Measurements from ENCODE around the gene SP3.

Gene SP3

DNA sequence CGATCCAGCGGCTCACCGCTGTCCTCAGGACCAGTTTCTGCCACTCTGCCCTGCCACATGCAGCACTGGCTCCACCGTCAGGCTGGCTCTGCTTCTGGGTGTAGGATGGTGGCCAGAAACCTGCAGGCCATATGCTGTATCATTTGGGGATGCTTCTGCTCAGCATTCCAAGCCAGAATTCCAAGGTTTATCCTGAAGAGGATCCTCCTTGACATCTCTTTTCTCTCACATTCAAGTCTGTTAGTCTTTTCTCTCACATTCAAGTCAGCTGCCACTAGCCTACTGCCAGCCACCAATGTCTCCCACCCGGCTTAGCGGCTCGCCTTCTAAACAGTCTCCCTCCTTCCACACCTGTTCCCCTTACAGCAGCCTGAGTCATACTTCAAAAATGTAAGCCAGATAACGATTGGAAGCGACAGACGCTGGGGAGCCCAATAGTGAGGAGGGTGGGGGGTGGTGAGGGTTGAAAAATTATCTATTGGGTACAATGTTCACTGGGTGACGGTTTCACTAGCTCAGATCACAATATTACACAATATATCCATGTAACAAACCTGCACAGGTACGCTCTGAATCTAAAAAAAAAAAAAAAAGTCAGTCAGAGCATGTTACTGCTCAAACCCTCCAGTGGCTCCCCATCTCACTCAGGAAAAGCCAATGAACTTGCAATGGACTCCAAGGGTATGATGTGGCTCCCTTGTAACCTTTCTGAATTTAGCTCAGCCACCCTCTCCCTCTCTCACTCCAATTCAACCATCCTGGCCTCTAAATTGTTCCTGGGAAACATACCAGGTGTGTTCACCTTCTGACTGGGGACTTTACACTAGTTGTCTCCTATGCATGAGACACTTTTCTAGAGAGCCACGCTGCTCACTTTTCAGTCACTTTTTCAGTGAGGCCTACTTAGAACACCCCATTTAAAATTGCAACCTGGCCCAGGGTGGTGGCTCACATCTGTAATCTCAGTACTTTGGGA lies 38.8 kb upstream of the SP3 start:
- no peak overlapping the region for H3K4me3 ChIP-seq (ENCODE audit: control insufficient read depth, low read depth, low read length)
- TF ChIP-seq CTCF (IDR thresholded peaks at IDR 0.05; ENCODE audit: control insufficient read depth, insufficient read depth, low read depth, low read length, missing control alignments) = no peak
- DNase-seq (ENCODE audit: low read depth) = no peak

DNA sequence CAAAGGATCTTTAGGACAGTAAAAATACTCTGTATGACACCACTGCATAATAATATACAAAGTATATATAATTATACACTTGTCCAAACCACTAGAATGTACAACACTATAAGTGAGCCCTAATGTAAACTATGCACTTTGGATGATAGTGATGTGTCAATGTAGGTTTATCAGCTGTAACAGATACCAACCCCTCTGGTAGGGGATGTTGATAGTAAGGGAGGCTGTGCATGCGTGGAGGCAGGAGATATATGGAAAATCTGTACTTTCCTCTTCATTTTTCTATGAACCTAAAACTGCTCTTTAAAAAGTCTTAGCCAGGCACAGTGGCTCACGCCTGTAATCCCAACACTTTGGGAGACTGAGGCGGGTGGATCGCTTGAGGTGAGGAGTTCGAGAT lies 37.5 kb upstream of the SP3 start:
- DNase-seq (ENCODE audit: low read depth) = no peak
- no peak for TF ChIP-seq CTCF (IDR thresholded peaks at IDR 0.05; ENCODE audit: control insufficient read depth, insufficient read depth, low read depth, low read length, missing control alignments)

DNA sequence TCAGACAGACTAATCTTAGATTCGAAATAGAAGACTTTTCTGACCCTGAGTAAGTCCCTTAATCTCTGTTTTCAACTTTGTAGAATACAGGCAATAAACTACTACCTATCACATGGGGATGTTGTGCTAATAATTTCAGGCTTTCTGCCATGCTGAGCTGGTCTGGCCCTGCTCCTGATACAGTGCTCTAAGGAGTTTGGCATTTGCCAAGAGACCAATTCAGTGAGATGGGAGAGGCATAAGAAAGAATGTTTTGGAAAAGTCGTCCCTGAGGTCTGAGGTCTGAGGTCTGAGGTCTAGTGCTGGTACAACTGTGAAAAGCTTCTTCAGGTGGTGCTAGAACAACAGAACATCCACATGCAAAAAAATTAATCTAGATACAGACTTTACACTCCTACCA lies 35.9 kb upstream of the SP3 start:
- H3K4me3 ChIP-seq (ENCODE audit: control insufficient read depth, low read depth, low read length) = no peak overlapping the region
- TF ChIP-seq CTCF (IDR thresholded peaks at IDR 0.05; ENCODE audit: control insufficient read depth, insufficient read depth, low read depth, low read length, missing control alignments) = no peak
- no peak for DNase-seq (ENCODE audit: low read depth)

More for the DNA sequence above, 37.5 kb upstream of the SP3 start:
- H3K4me3 ChIP-seq (ENCODE audit: control insufficient read depth, low read depth, low read length) = no peak overlapping the region

DNA sequence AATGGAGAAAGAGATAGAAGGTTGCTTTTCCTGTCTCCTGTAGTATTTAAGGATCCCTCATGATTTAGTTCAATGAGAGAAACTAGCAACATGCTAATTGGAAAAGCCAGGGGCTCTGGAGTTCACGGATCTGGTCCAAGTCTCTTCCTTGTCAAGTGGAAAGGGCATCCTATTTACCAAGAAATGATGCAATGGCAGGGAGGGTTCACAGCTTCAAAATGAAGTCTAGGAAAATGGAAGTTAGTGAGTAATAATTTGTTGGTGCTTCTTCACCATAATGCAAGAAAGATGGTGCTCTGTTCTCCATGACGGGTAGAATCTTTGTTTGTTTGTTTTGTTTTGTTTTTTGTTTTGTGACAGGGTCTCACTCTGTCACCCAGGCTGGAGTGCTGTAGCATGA lies 34.6 kb upstream of the SP3 start:
- no peak overlapping the region for H3K4me3 ChIP-seq (ENCODE audit: control insufficient read depth, low read depth, low read length)
- TF ChIP-seq CTCF (IDR thresholded peaks at IDR 0.05; ENCODE audit: control insufficient read depth, insufficient read depth, low read depth, low read length, missing control alignments) = no peak
- no peak for DNase-seq (ENCODE audit: low read depth)

- TF ChIP-seq CTCF (IDR thresholded peaks at IDR 0.05; ENCODE audit: control insufficient read depth, insufficient read depth, low read depth, low read length, missing control alignments) = no peak
- no peak overlapping the region for H3K4me3 ChIP-seq (ENCODE audit: control insufficient read depth, low read depth, low read length)
- DNase-seq (ENCODE audit: low read depth) = no peak
These were observed 34.1 kb upstream of the SP3 start for GRCh38 chr2:173999272-173999671.

- no peak overlapping the region for H3K4me3 ChIP-seq (ENCODE audit: control insufficient read depth, low read depth, low read length)
- no peak for TF ChIP-seq CTCF (IDR thresholded peaks at IDR 0.05; ENCODE audit: control insufficient read depth, insufficient read depth, low read depth, low read length, missing control alignments)
- no peak for DNase-seq (ENCODE audit: low read depth)
These were observed 33.2 kb upstream of the SP3 start for GRCh38 chr2:173998386-173998785.
